ENCODE data around the gene PDE3A.

PDE3A gene

GRCh38 chr12:20555015-20555414 lies 186.7 kb downstream of the PDE3A start:
- no peaks in the 10 kb centered on the region for H3F3A ChIP-seq (ENCODE audit: control insufficient read depth, insufficient read depth)
- H3K27me3 ChIP-seq (ENCODE audit: control insufficient read depth, low read length): no peaks in the 10 kb centered on the region
- no peak overlapping the region for H3K27ac ChIP-seq (ENCODE audit: low read depth, low read length)
- no peak overlapping the region for H3K4me2 ChIP-seq (ENCODE audit: low read length)
- TF ChIP-seq EZH2phosphoT487 (IDR thresholded peaks at IDR 0.05; ENCODE audit: borderline replicate concordance, low read length): no peak
- TF ChIP-seq, protein P1, sequence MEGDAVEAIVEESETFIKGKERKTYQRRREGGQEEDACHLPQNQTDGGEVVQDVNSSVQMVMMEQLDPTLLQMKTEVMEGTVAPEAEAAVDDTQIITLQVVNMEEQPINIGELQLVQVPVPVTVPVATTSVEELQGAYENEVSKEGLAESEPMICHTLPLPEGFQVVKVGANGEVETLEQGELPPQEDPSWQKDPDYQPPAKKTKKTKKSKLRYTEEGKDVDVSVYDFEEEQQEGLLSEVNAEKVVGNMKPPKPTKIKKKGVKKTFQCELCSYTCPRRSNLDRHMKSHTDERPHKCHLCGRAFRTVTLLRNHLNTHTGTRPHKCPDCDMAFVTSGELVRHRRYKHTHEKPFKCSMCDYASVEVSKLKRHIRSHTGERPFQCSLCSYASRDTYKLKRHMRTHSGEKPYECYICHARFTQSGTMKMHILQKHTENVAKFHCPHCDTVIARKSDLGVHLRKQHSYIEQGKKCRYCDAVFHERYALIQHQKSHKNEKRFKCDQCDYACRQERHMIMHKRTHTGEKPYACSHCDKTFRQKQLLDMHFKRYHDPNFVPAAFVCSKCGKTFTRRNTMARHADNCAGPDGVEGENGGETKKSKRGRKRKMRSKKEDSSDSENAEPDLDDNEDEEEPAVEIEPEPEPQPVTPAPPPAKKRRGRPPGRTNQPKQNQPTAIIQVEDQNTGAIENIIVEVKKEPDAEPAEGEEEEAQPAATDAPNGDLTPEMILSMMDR (IDR thresholded peaks at IDR 0.05; ENCODE audit: low read depth, low read length, poor library complexity, severe bottlenecking): no peak
- H3K79me2 ChIP-seq (ENCODE audit: control insufficient read depth, low read length): no peaks in the 10 kb centered on the region
- H3K4me3 ChIP-seq (ENCODE audit: low read length): no peak overlapping the region
- no peaks in the 10 kb centered on the region for H3K36me3 ChIP-seq (ENCODE audit: control insufficient read depth, low read length)
- H3K9me3 ChIP-seq (ENCODE audit: control insufficient read depth, insufficient read depth, low read length): no peaks in the 10 kb centered on the region
- H3K4me1 ChIP-seq (ENCODE audit: control insufficient read depth, low read length): no peaks in the 10 kb centered on the region
- no peaks in the 10 kb centered on the region for H3K9me2 ChIP-seq (replicated peaks; ENCODE audit: control insufficient read depth, low read length)
- no peaks in the 10 kb centered on the region for H4K20me1 ChIP-seq (ENCODE audit: control insufficient read depth, insufficient read depth, low read depth, low read length)

DNA sequence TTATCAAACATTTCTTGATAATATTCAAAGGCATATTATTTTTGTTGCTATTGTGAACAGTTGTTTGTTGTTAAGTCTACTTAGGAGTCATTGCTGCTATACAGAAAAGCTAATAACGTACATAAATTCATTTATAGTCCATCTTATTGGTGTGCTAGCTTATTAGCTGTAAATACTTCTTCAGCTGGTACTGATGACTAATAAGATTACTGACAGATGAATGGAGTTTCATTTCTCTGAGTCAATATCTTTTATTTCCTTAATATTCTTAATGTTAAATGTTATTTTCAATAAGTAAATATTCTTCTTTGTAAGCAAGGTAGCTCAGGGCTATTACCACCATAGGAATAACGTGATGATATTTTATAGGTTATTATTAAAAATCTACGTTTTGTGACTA lies 187.4 kb downstream of the PDE3A start:
- H3K4me3 ChIP-seq (ENCODE audit: low read length): no peak overlapping the region
- no peaks in the 10 kb centered on the region for H3K9me2 ChIP-seq (replicated peaks; ENCODE audit: control insufficient read depth, low read length)
- H3K36me3 ChIP-seq (ENCODE audit: control insufficient read depth, low read length): no peaks in the 10 kb centered on the region
- no peak overlapping the region for H3K27ac ChIP-seq (ENCODE audit: low read depth, low read length)
- no peaks in the 10 kb centered on the region for H3F3A ChIP-seq (ENCODE audit: control insufficient read depth, insufficient read depth)
- H4K20me1 ChIP-seq (ENCODE audit: control insufficient read depth, insufficient read depth, low read depth, low read length): no peaks in the 10 kb centered on the region
- H3K4me1 ChIP-seq (ENCODE audit: control insufficient read depth, low read length): no peaks in the 10 kb centered on the region
- H3K79me2 ChIP-seq (ENCODE audit: control insufficient read depth, low read length): no peaks in the 10 kb centered on the region
- H3K9me3 ChIP-seq (ENCODE audit: control insufficient read depth, insufficient read depth, low read length): no peaks in the 10 kb centered on the region
- TF ChIP-seq, protein P1 (IDR thresholded peaks at IDR 0.05; ENCODE audit: low read depth, low read length, poor library complexity, severe bottlenecking): no peak
- no peak for TF ChIP-seq EZH2phosphoT487 (IDR thresholded peaks at IDR 0.05; ENCODE audit: borderline replicate concordance, low read length)
- H3K27me3 ChIP-seq (ENCODE audit: control insufficient read depth, low read length): no peaks in the 10 kb centered on the region
- no peak overlapping the region for H3K4me2 ChIP-seq (ENCODE audit: low read length)

DNA sequence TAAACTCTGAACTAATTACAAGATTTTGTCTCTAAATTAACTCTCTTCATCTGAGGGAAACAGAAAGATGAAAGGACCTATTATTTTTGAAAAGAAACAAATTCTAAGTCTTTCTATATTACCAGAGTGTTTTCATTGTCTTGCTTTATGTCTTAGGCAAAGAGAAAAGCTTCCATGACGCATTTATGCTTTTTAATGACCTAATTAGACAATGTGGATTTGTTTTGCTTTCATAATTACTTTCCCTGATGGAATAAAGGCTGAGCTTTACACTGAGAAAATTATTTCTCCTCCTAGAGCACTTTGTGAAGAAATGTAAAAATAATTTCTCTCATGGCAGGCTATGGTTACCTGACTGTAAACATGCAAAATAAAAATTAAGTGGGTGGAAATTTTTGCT lies 188.8 kb downstream of the PDE3A start:
- H3K4me2 ChIP-seq (ENCODE audit: low read length): no peak overlapping the region
- TF ChIP-seq, protein P1 (IDR thresholded peaks at IDR 0.05; ENCODE audit: low read depth, low read length, poor library complexity, severe bottlenecking): no peak
- no peaks in the 10 kb centered on the region for H3K27me3 ChIP-seq (ENCODE audit: control insufficient read depth, low read length)

GRCh38 chr12:20560935-20561334 lies 192.6 kb downstream of the PDE3A start:
- no peak for TF ChIP-seq EZH2phosphoT487 (IDR thresholded peaks at IDR 0.05; ENCODE audit: borderline replicate concordance, low read length)
- TF ChIP-seq, protein P1 (IDR thresholded peaks at IDR 0.05; ENCODE audit: low read depth, low read length, poor library complexity, severe bottlenecking): no peak
- H4K20me1 ChIP-seq (ENCODE audit: control insufficient read depth, insufficient read depth, low read depth, low read length): no peaks in the 10 kb centered on the region
- no peaks in the 10 kb centered on the region for H3K4me1 ChIP-seq (ENCODE audit: control insufficient read depth, low read length)
- H3K4me3 ChIP-seq (ENCODE audit: low read length): no peak overlapping the region
- H3K27me3 ChIP-seq (ENCODE audit: control insufficient read depth, low read length): no peaks in the 10 kb centered on the region
- H3F3A ChIP-seq (ENCODE audit: control insufficient read depth, insufficient read depth): no peaks in the 10 kb centered on the region
- no peaks in the 10 kb centered on the region for H3K9me2 ChIP-seq (replicated peaks; ENCODE audit: control insufficient read depth, low read length)
- H3K9me3 ChIP-seq (ENCODE audit: control insufficient read depth, insufficient read depth, low read length): no peaks in the 10 kb centered on the region
- no peaks in the 10 kb centered on the region for H3K79me2 ChIP-seq (ENCODE audit: control insufficient read depth, low read length)
- H3K4me2 ChIP-seq (ENCODE audit: low read length): no peak overlapping the region
- no peak overlapping the region for H3K27ac ChIP-seq (ENCODE audit: low read depth, low read length)
- no peaks in the 10 kb centered on the region for H3K36me3 ChIP-seq (ENCODE audit: control insufficient read depth, low read length)

More for the DNA sequence above, 188.8 kb downstream of the PDE3A start:
- no peaks in the 10 kb centered on the region for H3K9me2 ChIP-seq (replicated peaks; ENCODE audit: control insufficient read depth, low read length)
- no peaks in the 10 kb centered on the region for H3K79me2 ChIP-seq (ENCODE audit: control insufficient read depth, low read length)
- no peaks in the 10 kb centered on the region for H3K4me1 ChIP-seq (ENCODE audit: control insufficient read depth, low read length)
- H4K20me1 ChIP-seq (ENCODE audit: control insufficient read depth, insufficient read depth, low read depth, low read length): no peaks in the 10 kb centered on the region
- H3F3A ChIP-seq (ENCODE audit: control insufficient read depth, insufficient read depth): no peaks in the 10 kb centered on the region
- H3K36me3 ChIP-seq (ENCODE audit: control insufficient read depth, low read length): no peaks in the 10 kb centered on the region
- no peak overlapping the region for H3K27ac ChIP-seq (ENCODE audit: low read depth, low read length)
- no peak overlapping the region for H3K4me3 ChIP-seq (ENCODE audit: low read length)
- H3K9me3 ChIP-seq (ENCODE audit: control insufficient read depth, insufficient read depth, low read length): no peaks in the 10 kb centered on the region

Measured in DOHH2 (cell line).